ENCODE results near the gene TMEM80. TPM values are rescaled to one million over a fixed set of nuclear protein-coding genes. Genes with fewer than 3 reads are reported as not detected.
"Not testable (repeated sequence)": the region's sequence is repeated elsewhere in the genome, so short reads cannot be mapped to it uniquely, and the experiment has no call there.

The TMEM80 gene
- total RNA-seq (17.7 TPM), polyA plus RNA-seq (31.1 TPM)
- long read RNA-seq, donor 1 = 0 reads
- long read RNA-seq, donor 2 = 0 reads
- long read RNA-seq, donor 3 = 0 reads
- long read RNA-seq, donor 4 = 0 reads
- long read RNA-seq, donor 5, partial matches to known transcripts = 0 of 1 reads
- long read RNA-seq, donor 5, other reads (novel, unspliced or antisense) = 0 of 1 reads
- long read RNA-seq, donor 6 = 0 reads
- long read RNA-seq, donor 7 = 0 reads
- long read RNA-seq, donor 8, partial matches to known transcripts = 0 of 1 reads
- long read RNA-seq, donor 8, other reads (novel, unspliced or antisense) = 0 of 1 reads
- long read RNA-seq, donor 9 = 0 reads
- long read RNA-seq, donor 10 = 0 reads

DNA sequence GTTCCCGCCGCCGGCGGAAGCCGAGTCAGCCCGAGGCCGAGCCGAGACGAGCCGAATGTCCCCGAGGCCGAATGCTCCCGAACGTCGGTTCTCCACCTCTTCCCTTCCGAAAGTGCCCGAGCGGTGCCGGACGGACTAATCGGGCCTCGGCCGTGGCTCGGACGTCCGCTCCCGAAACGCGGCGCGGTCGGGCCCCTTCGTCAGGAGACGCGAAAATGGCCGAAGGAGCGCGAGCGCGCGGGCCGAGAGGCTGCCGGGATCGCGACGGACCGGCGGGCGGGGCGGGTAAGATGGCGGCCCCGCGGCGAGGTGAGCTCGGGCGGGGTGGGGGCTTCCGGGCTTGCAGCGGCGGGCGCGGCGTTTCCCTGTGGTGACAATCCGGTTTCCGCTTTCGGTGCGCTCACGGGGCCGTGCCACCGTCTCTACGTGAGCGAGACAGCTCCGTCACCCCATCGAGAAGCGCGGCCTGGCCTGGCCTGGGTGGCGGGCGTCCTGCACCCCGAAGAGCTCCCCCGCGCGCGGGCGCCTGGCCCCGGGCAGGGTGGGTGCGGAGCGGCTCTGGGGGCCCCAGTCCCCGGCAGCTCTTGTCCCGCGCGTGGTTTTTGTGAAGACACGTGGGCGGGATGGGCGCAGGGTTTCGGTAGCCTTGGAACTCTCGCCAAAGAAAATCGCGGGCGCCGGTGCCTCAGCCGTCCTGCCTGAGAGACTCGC, at the start of gene TMEM80:
Gene TMEM80, plus strand, starts transcription at position 279 of the 711 bp plus-strand sequence. Its CDS starts 12 bp downstream, at position 291.
- Histone ChIP-seq H3K4me3 (ENCODE audit: low read length in 2 of 2) (peak within 1 kb of the TSS; percentile 82 to 95), H3K27me3 (ENCODE audit: control insufficient read depth in 2 of 2, insufficient read depth in 1 of 2, low read length in 1 of 2) (no peaks in the 10 kb centered on the region), H3K36me3 (ENCODE audit: control insufficient read depth in 2 of 2, insufficient read depth in 2 of 2, low read length in 1 of 2) (peaks cover 15 to 22% of the 10 kb centered on the region in 2 donors), H3K4me1 (ENCODE audit: control insufficient read depth in 2 of 2, insufficient read depth in 2 of 2, low read length in 2 of 2) (peaks cover 19 to 58% of the 10 kb centered on the region in 2 donors), H3K27ac (ENCODE audit: low read depth in 1 of 2, low read length in 1 of 2) (peak within 1 kb of the TSS; percentile 100), H3K9me3 (ENCODE audit: control insufficient read depth in 2 of 2, insufficient read depth in 1 of 2, low read length in 1 of 2) (peaks cover 0 to 2% of the 10 kb centered on the region in 2 donors)
- DNase-seq (ENCODE audit: low read depth in 6 of 9, low spot score in 9 of 9) = peak; percentile 78 to 97 (median 90)
- under 1% methylated on average over 101 of the region's 101 CpGs for WGBS

DNA sequence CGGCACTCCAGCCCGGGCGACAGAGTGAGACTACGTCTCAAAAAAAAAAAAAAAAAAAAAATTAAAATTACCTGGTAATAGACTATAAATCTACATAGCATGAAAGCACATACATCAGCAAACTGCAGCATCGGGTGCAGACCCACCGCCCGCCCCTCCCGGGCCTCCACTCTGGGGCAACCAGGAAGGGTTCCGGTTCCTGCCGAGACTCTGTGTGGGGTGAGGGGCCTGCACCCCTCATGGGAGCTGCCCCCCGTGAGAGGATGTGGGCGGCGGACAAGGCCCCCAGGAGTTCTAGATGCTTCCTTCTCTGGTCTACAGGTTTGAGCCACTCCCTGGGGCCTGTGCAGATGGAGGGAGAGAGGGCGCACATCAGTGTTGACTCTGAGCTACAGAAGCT, 49.4 kb upstream of the TMEM80 start:
- Histone ChIP-seq H3K4me3 (ENCODE audit: low read length in 2 of 2) (no peak overlapping the region), H3K27me3 (ENCODE audit: control insufficient read depth in 2 of 2, insufficient read depth in 1 of 2, low read length in 1 of 2) (peaks cover 5 to 9% of the 10 kb centered on the region in 2 donors), H3K27ac (ENCODE audit: low read depth in 1 of 2, low read length in 1 of 2) (no peak overlapping the region), H3K4me1 (ENCODE audit: control insufficient read depth in 2 of 2, insufficient read depth in 2 of 2, low read length in 2 of 2) (peaks cover 0 to 9% of the 10 kb centered on the region in 2 donors), H3K9me3 (ENCODE audit: control insufficient read depth in 2 of 2, insufficient read depth in 1 of 2, low read length in 1 of 2) (no peaks in the 10 kb centered on the region), H3K36me3 (ENCODE audit: control insufficient read depth in 2 of 2, insufficient read depth in 2 of 2, low read length in 1 of 2) (peaks cover 25 to 46% of the 10 kb centered on the region in 2 donors)
- 82% methylated on average over 14 of the region's 14 CpGs for WGBS
- DNase-seq (ENCODE audit: low read depth in 6 of 9, low spot score in 9 of 9) = no peak

GRCh38 chr11:647672-648158, 47.9 kb upstream of the TMEM80 start:
- not testable (repeated sequence) for DNase-seq (ENCODE audit: low read depth in 6 of 9, low spot score in 9 of 9); H3K4me1 ChIP-seq (ENCODE audit: control insufficient read depth in 2 of 2, insufficient read depth in 2 of 2, low read length in 2 of 2); H3K27me3 ChIP-seq (ENCODE audit: control insufficient read depth in 2 of 2, insufficient read depth in 1 of 2, low read length in 1 of 2); H3K27ac ChIP-seq (ENCODE audit: low read depth in 1 of 2, low read length in 1 of 2); H3K4me3 ChIP-seq (ENCODE audit: low read length in 2 of 2); H3K9me3 ChIP-seq (ENCODE audit: control insufficient read depth in 2 of 2, insufficient read depth in 1 of 2, low read length in 1 of 2)
- over 99% methylated on average over 10 of the region's 14 CpGs for WGBS
- peaks cover 24 to 31% of the 10 kb centered on the region in 2 donors for H3K36me3 ChIP-seq (ENCODE audit: control insufficient read depth in 2 of 2, insufficient read depth in 2 of 2, low read length in 1 of 2)

DNA sequence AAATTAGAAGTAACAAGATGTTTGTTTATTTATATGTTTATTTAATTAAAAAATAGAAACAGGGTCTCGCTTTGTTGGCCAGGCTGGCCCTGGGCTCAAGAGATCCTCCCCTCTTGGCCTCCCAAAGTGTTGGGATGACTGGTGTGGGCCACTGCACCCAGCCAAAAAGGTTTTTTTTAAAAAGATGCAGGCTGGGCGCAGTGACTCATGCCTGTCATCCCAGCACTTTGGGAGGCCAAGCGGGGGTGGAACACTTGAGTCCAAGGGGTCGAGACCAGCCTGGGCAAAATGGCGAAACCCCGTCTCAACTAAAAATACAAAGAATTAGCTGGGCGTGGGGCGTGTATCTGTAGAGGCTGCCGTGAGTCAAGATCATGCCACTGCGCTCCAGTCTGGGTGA, 45.1 kb upstream of the TMEM80 start:
- Histone ChIP-seq H3K27ac (ENCODE audit: low read depth in 1 of 2, low read length in 1 of 2) (no peak overlapping the region), H3K4me1 (ENCODE audit: control insufficient read depth in 2 of 2, insufficient read depth in 2 of 2, low read length in 2 of 2) (no peaks in the 10 kb centered on the region), H3K27me3 (ENCODE audit: control insufficient read depth in 2 of 2, insufficient read depth in 1 of 2, low read length in 1 of 2) (no peaks in the 10 kb centered on the region), H3K9me3 (ENCODE audit: control insufficient read depth in 2 of 2, insufficient read depth in 1 of 2, low read length in 1 of 2) (no peaks in the 10 kb centered on the region), H3K4me3 (ENCODE audit: low read length in 2 of 2) (no peak overlapping the region), H3K36me3 (ENCODE audit: control insufficient read depth in 2 of 2, insufficient read depth in 2 of 2, low read length in 1 of 2) (peaks cover 19 to 35% of the 10 kb centered on the region in 2 donors)
- WGBS = 98% methylated on average over 10 of the region's 10 CpGs
- DNase-seq (ENCODE audit: low read depth in 6 of 9, low spot score in 9 of 9) = no peak

- not testable (repeated sequence) for DNase-seq (ENCODE audit: low read depth in 6 of 9, low spot score in 9 of 9); H3K27me3 ChIP-seq (ENCODE audit: control insufficient read depth in 2 of 2, insufficient read depth in 1 of 2, low read length in 1 of 2); H3K27ac ChIP-seq (ENCODE audit: low read depth in 1 of 2, low read length in 1 of 2); H3K4me1 ChIP-seq (ENCODE audit: control insufficient read depth in 2 of 2, insufficient read depth in 2 of 2, low read length in 2 of 2); H3K9me3 ChIP-seq (ENCODE audit: control insufficient read depth in 2 of 2, insufficient read depth in 1 of 2, low read length in 1 of 2); H3K4me3 ChIP-seq (ENCODE audit: low read length in 2 of 2)
- peaks cover 32 to 45% of the 10 kb centered on the region in 2 donors for H3K36me3 ChIP-seq (ENCODE audit: control insufficient read depth in 2 of 2, insufficient read depth in 2 of 2, low read length in 1 of 2)
- 96% methylated on average over 14 of the region's 14 CpGs for WGBS
These were observed 42.5 kb upstream of the TMEM80 start for GRCh38 chr11:653136-653535.

GRCh38 chr11:653837-654236, 41.8 kb upstream of the TMEM80 start:
- 94% methylated on average over 15 of the region's 15 CpGs for WGBS
- H3K4me3 ChIP-seq (ENCODE audit: low read length in 2 of 2) = no peak overlapping the region
- no peak for DNase-seq (ENCODE audit: low read depth in 6 of 9, low spot score in 9 of 9)
- peaks cover 32 to 51% of the 10 kb centered on the region in 2 donors for H3K36me3 ChIP-seq (ENCODE audit: control insufficient read depth in 2 of 2, insufficient read depth in 2 of 2, low read length in 1 of 2)
- no peaks in the 10 kb centered on the region for H3K9me3 ChIP-seq (ENCODE audit: control insufficient read depth in 2 of 2, insufficient read depth in 1 of 2, low read length in 1 of 2)
- no peak overlapping the region for H3K27ac ChIP-seq (ENCODE audit: low read depth in 1 of 2, low read length in 1 of 2)
- no peaks in the 10 kb centered on the region for H3K4me1 ChIP-seq (ENCODE audit: control insufficient read depth in 2 of 2, insufficient read depth in 2 of 2, low read length in 2 of 2)
- H3K27me3 ChIP-seq (ENCODE audit: control insufficient read depth in 2 of 2, insufficient read depth in 1 of 2, low read length in 1 of 2) = no peaks in the 10 kb centered on the region

DNA sequence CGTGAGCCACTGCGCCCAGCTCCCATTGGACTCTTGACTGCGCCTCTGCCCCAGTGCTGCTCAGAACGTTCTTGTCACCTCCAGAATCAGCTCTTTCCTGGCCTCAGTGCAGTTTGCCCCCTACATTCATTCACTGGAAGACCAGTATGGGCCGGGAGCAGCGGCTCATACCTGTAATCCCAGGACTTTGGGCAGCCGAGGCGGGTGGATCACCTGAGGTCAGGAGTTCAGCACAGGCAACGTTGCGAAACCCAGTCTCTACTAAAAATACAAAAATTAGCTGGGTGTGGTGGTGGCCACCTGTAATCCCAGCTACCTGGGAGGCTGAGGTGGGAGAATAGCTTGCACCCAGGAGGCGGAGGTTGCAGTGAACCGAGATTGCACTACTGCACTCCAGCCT, 41.2 kb upstream of the TMEM80 start:
- not testable (repeated sequence) for H3K9me3 ChIP-seq (ENCODE audit: control insufficient read depth in 2 of 2, insufficient read depth in 1 of 2, low read length in 1 of 2); DNase-seq (ENCODE audit: low read depth in 6 of 9, low spot score in 9 of 9); H3K4me3 ChIP-seq (ENCODE audit: low read length in 2 of 2); H3K27me3 ChIP-seq (ENCODE audit: control insufficient read depth in 2 of 2, insufficient read depth in 1 of 2, low read length in 1 of 2); H3K4me1 ChIP-seq (ENCODE audit: control insufficient read depth in 2 of 2, insufficient read depth in 2 of 2, low read length in 2 of 2); H3K27ac ChIP-seq (ENCODE audit: low read depth in 1 of 2, low read length in 1 of 2)
- H3K36me3 ChIP-seq (ENCODE audit: control insufficient read depth in 2 of 2, insufficient read depth in 2 of 2, low read length in 1 of 2) = peaks cover 34 to 56% of the 10 kb centered on the region in 2 donors
- WGBS = 94% methylated on average over 12 of the region's 12 CpGs

DNA sequence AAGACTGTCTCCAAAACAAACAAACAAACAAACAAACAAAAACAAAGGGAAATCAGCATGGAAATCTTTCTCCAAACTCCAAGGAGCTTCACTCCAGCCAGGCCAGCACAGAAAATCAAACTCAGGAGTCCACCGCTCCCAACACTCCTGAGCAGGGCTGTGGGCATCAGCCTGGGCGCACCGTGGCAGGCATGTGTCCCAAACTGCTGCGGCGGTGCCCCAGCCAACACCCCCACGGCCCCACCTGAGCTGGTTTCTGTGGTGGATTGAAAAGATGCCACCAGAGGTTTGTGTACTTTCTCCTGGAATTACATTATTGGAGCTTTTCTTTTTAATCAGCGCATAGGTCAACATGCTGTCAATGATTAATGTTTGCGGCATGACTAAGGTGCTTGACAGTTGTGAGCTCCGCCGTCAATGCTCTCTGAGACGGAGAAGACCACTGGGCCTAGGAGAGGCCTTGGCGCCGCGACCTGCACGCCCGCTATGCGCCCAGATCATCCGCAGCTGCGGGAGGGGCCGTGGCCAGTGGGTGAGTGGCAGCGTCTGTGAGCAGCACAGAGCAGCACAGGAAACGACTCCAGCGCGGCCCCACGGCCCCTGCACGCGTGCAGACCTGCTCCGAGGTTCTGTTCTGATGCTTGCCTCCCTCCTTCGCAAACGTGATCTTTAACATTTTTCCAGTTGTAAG, 40.4 kb upstream of the TMEM80 start:
- no peaks in the 10 kb centered on the region for H3K4me1 ChIP-seq (ENCODE audit: control insufficient read depth in 2 of 2, insufficient read depth in 2 of 2, low read length in 2 of 2)
- WGBS = 97% methylated on average over 30 of the region's 30 CpGs
- no peak overlapping the region for H3K4me3 ChIP-seq (ENCODE audit: low read length in 2 of 2)
- peaks cover 39 to 64% of the 10 kb centered on the region in 2 donors for H3K36me3 ChIP-seq (ENCODE audit: control insufficient read depth in 2 of 2, insufficient read depth in 2 of 2, low read length in 1 of 2)
- no peaks in the 10 kb centered on the region for H3K27me3 ChIP-seq (ENCODE audit: control insufficient read depth in 2 of 2, insufficient read depth in 1 of 2, low read length in 1 of 2)
- no peak overlapping the region for H3K27ac ChIP-seq (ENCODE audit: low read depth in 1 of 2, low read length in 1 of 2)
- H3K9me3 ChIP-seq (ENCODE audit: control insufficient read depth in 2 of 2, insufficient read depth in 1 of 2, low read length in 1 of 2) = peaks cover 0 to 3% of the 10 kb centered on the region in 2 donors
- DNase-seq (ENCODE audit: low read depth in 6 of 9, low spot score in 9 of 9) = no peak

- H3K27ac ChIP-seq (ENCODE audit: low read depth in 1 of 2, low read length in 1 of 2) = no peak overlapping the region
- WGBS = 98% methylated on average over 14 of the region's 14 CpGs
- peaks cover 0 to 3% of the 10 kb centered on the region in 2 donors for H3K9me3 ChIP-seq (ENCODE audit: control insufficient read depth in 2 of 2, insufficient read depth in 1 of 2, low read length in 1 of 2)
- DNase-seq (ENCODE audit: low read depth in 6 of 9, low spot score in 9 of 9) = no peak
- H3K36me3 ChIP-seq (ENCODE audit: control insufficient read depth in 2 of 2, insufficient read depth in 2 of 2, low read length in 1 of 2) = peaks cover 39 to 65% of the 10 kb centered on the region in 2 donors
- H3K4me3 ChIP-seq (ENCODE audit: low read length in 2 of 2) = no peak overlapping the region
- H3K27me3 ChIP-seq (ENCODE audit: control insufficient read depth in 2 of 2, insufficient read depth in 1 of 2, low read length in 1 of 2) = no peaks in the 10 kb centered on the region
- no peaks in the 10 kb centered on the region for H3K4me1 ChIP-seq (ENCODE audit: control insufficient read depth in 2 of 2, insufficient read depth in 2 of 2, low read length in 2 of 2)
These were observed 39.2 kb upstream of the TMEM80 start for GRCh38 chr11:656426-656825.
